SKM-1 treated with dmso at 0.1 percent for 144 hours (cell line): ENCODE results near the gene PCLAF.

Experiments
- DNase-seq: peaks from one replicate; lab custom pipeline; 2025; ENCODE audit not compliant: unreplicated experiment; lab: John Stamatoyannopoulos, UW

PCLAF gene

GRCh38 chr15:64324165-64324877 is 56.9 kb downstream of the PCLAF start:
- DNase-seq = no peak

- no peak for DNase-seq
These were observed 66.0 kb downstream of the PCLAF start for GRCh38 chr15:64315216-64315615.

DNA sequence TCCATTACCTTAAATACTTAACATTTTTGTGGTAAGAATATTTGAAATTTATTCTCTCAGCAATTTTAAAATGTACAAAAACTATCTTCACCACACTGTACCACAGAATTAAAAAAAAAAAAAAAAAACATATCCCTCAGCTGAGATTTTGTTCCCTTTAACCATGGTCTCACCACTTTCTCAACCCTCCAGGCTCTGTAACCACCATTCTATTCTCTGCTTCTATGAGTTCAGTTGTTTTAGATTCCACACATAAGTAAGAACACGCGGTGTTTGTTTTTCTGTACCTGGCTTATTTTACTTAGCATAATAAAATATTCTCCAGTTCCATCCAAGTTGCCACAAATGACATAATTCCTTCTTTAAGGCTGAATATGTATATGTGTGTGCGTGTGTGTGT is 66.8 kb downstream of the PCLAF start:
- no peak for DNase-seq
